Mesendoderm (in vitro differentiated cells): ENCODE data around the gene ELF3.
A peak's percentile ranks its signal among the peaks of the same experiment; 100 is the strongest.

ENCODE experiments used
- DNase-seq: peaks from one replicate; pipeline ENCODE4 v3.0.0; 2013
- H2AK5ac ChIP-seq: 2 replicates; pipeline ENCODE4 v1.6.1; 2013; ENCODE audit warnings: low read length, inconsistent platforms
- H2BK120ac ChIP-seq: 2 replicates; pipeline ENCODE4 v1.6.1; 2013; ENCODE audit warnings: low read depth, mild to moderate bottlenecking, low read length, moderate library complexity, mixed read lengths
- H2BK15ac ChIP-seq: replicated peaks from 2 replicates; pipeline ENCODE4 v1.6.1; 2013; ENCODE audit warnings: low read depth, mild to moderate bottlenecking, moderate library complexity
- H2BK5ac ChIP-seq: 2 replicates; pipeline ENCODE4 v1.6.1; 2013; ENCODE audit warnings: low read length, inconsistent platforms
- H3K18ac ChIP-seq: 2 replicates; pipeline ENCODE4 v1.6.1; 2013; ENCODE audit warnings: mild to moderate bottlenecking, low read length, mixed read lengths
- H3K23ac ChIP-seq: one replicate; pipeline ENCODE4 v1.6.1; 2013; ENCODE audit warnings: low read length
- H3K27ac ChIP-seq: 2 replicates; pipeline ENCODE4 v1.5.1; 2013; ENCODE audit warnings: low read depth, mild to moderate bottlenecking, inconsistent platforms, low read length, moderate library complexity
- H3K27me3 ChIP-seq: 2 replicates; pipeline ENCODE4 v1.6.1; 2013; ENCODE audit warnings: low read length, control low read depth, mild to moderate bottlenecking, inconsistent platforms; ENCODE audit not compliant: insufficient read depth, poor library complexity
- H3K36me3 ChIP-seq: 2 replicates; pipeline ENCODE4 v1.6.1; 2013; ENCODE audit warnings: low read length, inconsistent platforms; ENCODE audit not compliant: control insufficient read depth, insufficient read depth
- H3K4ac ChIP-seq: one replicate; pipeline ENCODE4 v1.6.1; 2013; ENCODE audit warnings: low read depth, mild to moderate bottlenecking, low read length, moderate library complexity
- H3K4me1 ChIP-seq: 2 replicates; pipeline ENCODE4 v1.6.1; 2013; ENCODE audit warnings: low read depth, low read length, inconsistent platforms; ENCODE audit not compliant: control insufficient read depth
- H3K4me2 ChIP-seq: 2 replicates; pipeline ENCODE4 v1.6.1; 2013; ENCODE audit warnings: low read length
- H3K4me3 ChIP-seq: 2 replicates; pipeline ENCODE4 v1.5.1; 2013; ENCODE audit warnings: mild to moderate bottlenecking, low read length
- H3K56ac ChIP-seq: one replicate; pipeline ENCODE4 v1.6.1; 2013; ENCODE audit warnings: low read length
- H3K79me1 ChIP-seq: 2 replicates; pipeline ENCODE4 v1.6.1; 2013; ENCODE audit warnings: low read length, inconsistent platforms
- H3K79me2 ChIP-seq: 2 replicates; pipeline ENCODE4 v1.6.1; 2013; ENCODE audit warnings: mild to moderate bottlenecking, low read length; ENCODE audit not compliant: control insufficient read depth, insufficient read depth
- H3K9ac ChIP-seq: 2 replicates; pipeline ENCODE4 v1.6.1; 2013; ENCODE audit warnings: low read length, inconsistent platforms
- H4K5ac ChIP-seq: one replicate; pipeline ENCODE4 v1.6.1; 2013; ENCODE audit warnings: low read length
- H4K8ac ChIP-seq: one replicate; pipeline ENCODE4 v1.6.1; 2013; ENCODE audit warnings: low read depth, mild to moderate bottlenecking, control low read depth, low read length, moderate library complexity
- WGBS: extraction: QIAGEN DNeasy Blood & Tissue Kit; methylation state at CpG from one replicate; pipeline ENCODE4 v1.1.7; 2013; ENCODE audit warnings: low lambda C conversion rate, missing lambda C conversion rate; ENCODE audit not compliant: insufficient coverage; ENCODE audit errors: extremely low coverage; 5-methylcytosine and 5-hydroxymethylcytosine counted together

The ELF3 gene

DNA sequence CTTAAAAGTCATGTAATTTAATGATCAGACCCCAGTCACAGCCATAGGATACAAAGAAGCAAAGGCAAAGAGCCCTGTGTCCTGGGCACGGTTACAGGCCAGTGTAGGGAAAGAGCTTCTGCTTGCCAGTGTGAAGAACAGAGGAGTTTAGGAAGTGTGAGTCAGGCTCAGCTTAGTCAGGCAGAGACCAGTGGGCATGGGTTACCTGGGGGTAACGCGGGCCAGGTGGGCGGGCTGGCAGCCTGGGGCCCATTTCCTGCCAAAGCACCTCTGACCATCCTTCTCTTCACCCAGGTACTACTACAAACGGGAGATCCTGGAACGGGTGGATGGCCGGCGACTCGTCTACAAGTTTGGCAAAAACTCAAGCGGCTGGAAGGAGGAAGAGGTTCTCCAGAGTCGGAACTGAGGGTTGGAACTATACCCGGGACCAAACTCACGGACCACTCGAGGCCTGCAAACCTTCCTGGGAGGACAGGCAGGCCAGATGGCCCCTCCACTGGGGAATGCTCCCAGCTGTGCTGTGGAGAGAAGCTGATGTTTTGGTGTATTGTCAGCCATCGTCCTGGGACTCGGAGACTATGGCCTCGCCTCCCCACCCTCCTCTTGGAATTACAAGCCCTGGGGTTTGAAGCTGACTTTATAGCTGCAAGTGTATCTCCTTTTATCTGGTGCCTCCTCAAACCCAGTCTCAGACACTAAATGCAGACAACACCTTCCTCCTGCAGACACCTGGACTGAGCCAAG, 4.7 kb downstream of the ELF3 start:
- H3K18ac ChIP-seq = no peak overlapping the region
- H2BK15ac ChIP-seq = no peak overlapping the region
- no CpG with 5 or more reads among the region's 17 CpGs for WGBS
- no peak overlapping the region for H3K23ac ChIP-seq
- H2BK5ac ChIP-seq = no peak overlapping the region
- H3K27ac ChIP-seq = no peak overlapping the region
- H3K4ac ChIP-seq = no peak overlapping the region
- no peak overlapping the region for H2BK120ac ChIP-seq
- no peak overlapping the region for H3K9ac ChIP-seq
- H3K4me2 ChIP-seq = no peak overlapping the region
- peaks cover 14% of the 10 kb centered on the region for H3K4me1 ChIP-seq
- no peak overlapping the region for H3K56ac ChIP-seq
- no peak overlapping the region for H4K5ac ChIP-seq
- no peaks in the 10 kb centered on the region for H3K27me3 ChIP-seq
- no peak overlapping the region for H3K4me3 ChIP-seq
- H3K79me1 ChIP-seq = peaks cover 2% of the 10 kb centered on the region
- no peak overlapping the region for H4K8ac ChIP-seq
- no peak for DNase-seq
- H3K79me2 ChIP-seq = no peaks in the 10 kb centered on the region
- H2AK5ac ChIP-seq = no peak overlapping the region
- H3K36me3 ChIP-seq = no peaks in the 10 kb centered on the region

DNA sequence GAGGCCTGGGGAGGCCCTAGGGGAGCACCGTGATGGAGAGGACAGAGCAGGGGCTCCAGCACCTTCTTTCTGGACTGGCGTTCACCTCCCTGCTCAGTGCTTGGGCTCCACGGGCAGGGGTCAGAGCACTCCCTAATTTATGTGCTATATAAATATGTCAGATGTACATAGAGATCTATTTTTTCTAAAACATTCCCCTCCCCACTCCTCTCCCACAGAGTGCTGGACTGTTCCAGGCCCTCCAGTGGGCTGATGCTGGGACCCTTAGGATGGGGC, 5.2 kb downstream of the ELF3 start:
- Histone ChIP-seq H2AK5ac (no peak overlapping the region), H2BK5ac (no peak overlapping the region), H2BK120ac (no peak overlapping the region), H4K5ac (no peak overlapping the region), H3K23ac (no peak overlapping the region), H3K4me2 (no peak overlapping the region), H3K9ac (no peak overlapping the region), H3K36me3 (no peaks in the 10 kb centered on the region), H3K79me1 (peaks cover 2% of the 10 kb centered on the region), H4K8ac (no peak overlapping the region), H3K18ac (no peak overlapping the region), H3K4me1 (peaks cover 13% of the 10 kb centered on the region), H3K4me3 (no peak overlapping the region), H3K4ac (no peak overlapping the region), H3K79me2 (no peaks in the 10 kb centered on the region), H2BK15ac (no peak overlapping the region), H3K27me3 (no peaks in the 10 kb centered on the region), H3K56ac (no peak overlapping the region), H3K27ac (no peak overlapping the region)
- WGBS = no CpG with 5 or more reads among the region's 3 CpGs
- no peak for DNase-seq

DNA sequence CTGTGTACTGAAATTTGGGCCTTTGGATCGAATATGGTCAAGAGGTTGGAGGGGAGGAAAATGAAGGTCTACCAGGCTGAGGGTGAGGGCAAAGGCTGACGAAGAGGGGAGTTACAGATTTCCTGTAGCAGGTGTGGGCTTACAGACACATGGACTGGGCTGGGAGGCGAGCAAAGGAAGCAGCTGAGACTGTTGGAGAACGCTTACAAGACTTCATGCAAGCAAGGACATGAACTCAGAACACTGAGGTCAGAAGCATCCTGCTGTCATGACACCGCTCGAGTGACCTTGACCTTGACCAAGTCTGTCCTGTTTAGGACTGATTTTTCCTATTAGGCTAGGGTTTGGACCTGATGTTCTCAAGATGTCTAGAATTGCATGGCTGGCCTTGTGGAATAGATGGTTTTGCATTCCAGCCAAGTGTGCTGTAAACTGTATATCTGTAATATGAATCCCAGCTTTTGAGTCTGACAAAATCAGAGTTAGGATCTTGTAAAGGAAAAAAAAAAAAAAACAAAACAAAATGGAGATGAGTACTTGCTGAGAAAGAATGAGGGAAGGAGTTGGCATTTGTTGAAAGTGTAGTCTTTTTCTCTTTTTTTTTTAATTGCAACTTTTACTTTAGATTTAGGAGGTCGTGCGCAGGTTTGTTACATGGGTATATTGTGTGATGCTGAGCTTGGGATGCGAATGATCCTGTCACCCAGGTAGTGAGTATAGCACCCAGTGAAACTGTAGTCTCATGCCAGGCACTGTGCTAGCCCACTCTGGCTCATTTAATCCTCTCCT, 5.8 kb downstream of the ELF3 start:
- Histone ChIP-seq H2AK5ac (no peak overlapping the region), H2BK15ac (no peak overlapping the region), H3K56ac (no peak overlapping the region), H3K18ac (no peak overlapping the region), H3K27me3 (no peaks in the 10 kb centered on the region), H2BK5ac (no peak overlapping the region), H3K4ac (no peak overlapping the region), H2BK120ac (no peak overlapping the region), H3K36me3 (no peaks in the 10 kb centered on the region), H3K4me1 (peaks cover 9% of the 10 kb centered on the region), H3K79me2 (no peaks in the 10 kb centered on the region), H3K4me2 (no peak overlapping the region), H3K27ac (no peak overlapping the region), H3K79me1 (peaks cover 2% of the 10 kb centered on the region), H4K8ac (no peak overlapping the region), H3K23ac (no peak overlapping the region), H3K4me3 (no peak overlapping the region), H3K9ac (no peak overlapping the region), H4K5ac (no peak overlapping the region)
- no CpG with 5 or more reads among the region's 9 CpGs for WGBS
- DNase-seq = no peak

DNA sequence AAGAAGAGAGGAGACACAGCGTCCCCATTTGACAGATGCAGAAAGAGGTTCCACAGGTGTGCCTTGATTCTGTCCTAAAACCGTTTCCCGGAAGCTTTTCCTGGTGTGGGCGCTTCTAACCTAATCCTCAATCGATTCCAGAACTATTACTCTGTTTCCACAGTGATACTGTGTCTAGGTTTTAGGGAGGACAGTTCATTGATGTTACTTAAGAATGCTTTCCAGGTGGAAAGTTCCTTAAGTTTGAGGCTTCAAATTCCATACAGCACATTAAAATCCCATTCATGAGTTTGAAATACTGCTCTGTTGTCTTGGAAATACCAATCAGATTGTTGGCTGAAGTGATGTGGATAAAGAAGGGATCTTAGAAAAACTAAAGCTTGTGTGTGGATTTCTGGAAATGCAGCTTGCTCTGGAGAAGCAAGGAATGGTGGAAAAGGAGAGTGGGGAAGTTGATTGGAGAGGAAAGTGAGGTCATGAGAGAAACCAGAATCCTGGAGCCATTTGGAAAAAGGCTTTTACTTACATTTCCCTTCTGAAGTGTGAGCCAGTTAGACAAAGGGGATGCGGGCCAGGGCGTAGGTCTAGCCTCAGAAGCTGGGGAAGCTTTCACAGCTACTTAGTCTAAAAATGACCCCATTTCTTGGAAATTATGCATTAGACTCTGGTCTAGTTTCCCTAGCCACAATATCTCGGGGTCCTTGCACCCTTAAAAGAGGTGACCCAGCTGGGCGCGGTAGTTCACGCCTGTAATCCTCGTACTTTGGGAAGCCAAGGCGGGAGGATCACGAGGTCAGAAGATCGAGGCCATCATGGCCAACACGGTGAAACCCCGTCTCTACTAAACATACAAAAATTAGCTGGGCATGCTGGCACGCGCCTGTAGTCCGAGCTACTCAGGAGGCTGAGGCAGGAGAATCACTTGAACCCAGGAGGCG, 6.7 kb downstream of the ELF3 start:
- Histone ChIP-seq H3K27ac (no peak overlapping the region), H3K79me1 (no peaks in the 10 kb centered on the region), H3K4me1 (peaks cover 8% of the 10 kb centered on the region), H3K18ac (no peak overlapping the region), H3K79me2 (no peaks in the 10 kb centered on the region), H4K5ac (no peak overlapping the region), H4K8ac (no peak overlapping the region), H2BK120ac (no peak overlapping the region), H2BK5ac (no peak overlapping the region), H3K9ac (no peak overlapping the region), H3K27me3 (no peaks in the 10 kb centered on the region), H2BK15ac (no peak overlapping the region), H2AK5ac (no peak overlapping the region), H3K4me3 (no peak overlapping the region), H3K36me3 (no peaks in the 10 kb centered on the region), H3K56ac (no peak overlapping the region), H3K4me2 (no peak overlapping the region), H3K23ac (no peak overlapping the region), H3K4ac (no peak overlapping the region)
- DNase-seq = no peak
- WGBS = no CpG with 5 or more reads among the region's 21 CpGs

DNA sequence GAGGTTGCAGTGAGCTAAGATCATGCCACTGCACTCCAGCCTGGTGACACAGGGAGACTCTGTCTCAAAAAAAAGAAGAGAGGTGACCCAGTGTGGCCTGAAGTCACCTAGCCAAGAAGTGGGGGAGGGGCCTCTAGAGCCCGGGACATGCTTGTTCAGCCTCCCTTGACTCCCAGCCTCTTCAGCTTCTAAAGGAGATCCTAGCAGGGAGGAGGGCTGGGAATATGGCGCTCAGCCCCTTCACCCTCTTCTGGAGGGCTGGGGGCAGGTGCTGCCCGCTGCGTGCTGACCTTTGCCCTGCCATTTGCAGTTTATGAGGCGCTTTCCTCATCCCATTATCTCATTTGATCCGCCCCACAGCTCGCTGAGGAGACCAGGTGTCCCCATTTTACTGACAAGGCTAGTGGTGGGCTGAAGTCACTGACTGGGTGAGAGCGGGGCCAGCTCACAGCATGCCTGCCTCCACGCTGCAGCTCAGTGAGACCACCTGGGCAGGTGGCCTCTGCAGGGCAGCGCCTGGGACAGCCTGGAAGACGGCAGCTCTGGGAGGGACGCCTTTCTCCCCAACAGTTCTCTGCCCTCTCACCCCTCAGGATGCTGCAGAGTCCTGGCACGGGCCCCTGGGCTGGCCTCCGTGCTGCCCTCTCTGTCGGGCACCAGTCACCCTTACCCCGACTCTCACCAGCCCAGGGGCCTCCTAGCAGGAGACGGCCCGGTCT, 7.5 kb downstream of the ELF3 start:
- H2BK5ac ChIP-seq = no peak overlapping the region
- H3K18ac ChIP-seq = no peak overlapping the region
- no peak overlapping the region for H2BK15ac ChIP-seq
- peak; percentile 25 for DNase-seq
- no peak overlapping the region for H4K8ac ChIP-seq
- H3K4me1 ChIP-seq = peaks cover 8% of the 10 kb centered on the region
- H3K79me2 ChIP-seq = no peaks in the 10 kb centered on the region
- no peak overlapping the region for H3K4me3 ChIP-seq
- no peak overlapping the region for H2AK5ac ChIP-seq
- peak overlapping the region; percentile 34 for H3K56ac ChIP-seq
- no peak overlapping the region for H3K27ac ChIP-seq
- H2BK120ac ChIP-seq = no peak overlapping the region
- H3K4me2 ChIP-seq = no peak overlapping the region
- no peak overlapping the region for H3K23ac ChIP-seq
- no peak overlapping the region for H4K5ac ChIP-seq
- H3K9ac ChIP-seq = no peak overlapping the region
- H3K4ac ChIP-seq = no peak overlapping the region
- no peaks in the 10 kb centered on the region for H3K36me3 ChIP-seq
- no peaks in the 10 kb centered on the region for H3K79me1 ChIP-seq
- WGBS = no CpG with 5 or more reads among the region's 18 CpGs
- no peaks in the 10 kb centered on the region for H3K27me3 ChIP-seq
